HepG2 (cell line): ENCODE results near the gene SERPINA9. TPM values are rescaled to one million over a fixed set of nuclear protein-coding genes. Genes with fewer than 3 reads are reported as not detected.
"Not testable (repeated sequence)": the region's sequence is repeated elsewhere in the genome, so short reads cannot be mapped to it uniquely, and the experiment has no call there.

Source experiments
- ARNT2 ChIP-seq: sonication (generic); formaldehyde crosslinking; IDR thresholded peaks from 2 replicates; pipeline ENCODE4 v1.8.0; 2022; ENCODE audit warnings: mild to moderate bottlenecking, low read depth, missing genetic modification reagents, moderate library complexity
- CREB1 ChIP-seq, 2 experiments: fragments of 450-650 bp in 1 of 2; IDR thresholded peaks; 2 replicates each; pipeline ENCODE4 v1.6.1; 2016 to 2017; ENCODE audit warnings: control low read depth in 1 of 2, mild to moderate bottlenecking in 1 of 2, missing compliant biosample characterization in 1 of 2, missing genetic modification characterization in 1 of 2
- FOXA3 ChIP-seq: IDR thresholded peaks from 2 replicates; pipeline ENCODE4 v1.6.1; 2016; ENCODE audit warnings: missing genetic modification reagents, missing compliant biosample characterization
- GATAD2A ChIP-seq: IDR thresholded peaks from 2 replicates; pipeline ENCODE4 v1.6.1; 2016
- HNF1B ChIP-seq: sonication (generic); formaldehyde crosslinking; IDR thresholded peaks from 2 replicates; pipeline ENCODE4 v1.5.1; 2020; ENCODE audit warnings: mild to moderate bottlenecking, moderate library complexity, missing genetic modification reagents
- IRF2 ChIP-seq: IDR thresholded peaks from 2 replicates; pipeline ENCODE4 v1.6.1; 2018; ENCODE audit warnings: missing genetic modification reagents, missing compliant biosample characterization
- KAT7 ChIP-seq: IDR thresholded peaks from 2 replicates; pipeline ENCODE4 v1.6.1; 2018; ENCODE audit warnings: borderline replicate concordance, missing compliant biosample characterization
- KAT8 ChIP-seq: IDR thresholded peaks from 2 replicates; pipeline ENCODE4 v1.6.1; 2016; ENCODE audit warnings: missing genetic modification reagents, missing compliant biosample characterization
- KDM6A ChIP-seq: IDR thresholded peaks from 2 replicates; pipeline ENCODE4 v1.6.1; 2016; ENCODE audit warnings: low read depth
- NR2F1 ChIP-seq, 2 experiments: fragments of 450-650 bp in 1 of 2; formaldehyde crosslinking in 1 of 2; IDR thresholded peaks; 2 replicates each; pipeline versions ENCODE4 v1.5.0 to v1.6.1; 2016 to 2020; ENCODE audit warnings: mild to moderate bottlenecking in 1 of 2, missing compliant biosample characterization in 1 of 2, missing genetic modification reagents in 1 of 2, moderate library complexity in 1 of 2
- RARA ChIP-seq: IDR thresholded peaks from 2 replicates; pipeline ENCODE4 v1.6.1; 2016; ENCODE audit warnings: missing genetic modification reagents, missing compliant biosample characterization
- RBFOX2 ChIP-seq: fragments of 200-400 bp; formaldehyde crosslinking; IDR thresholded peaks from 2 replicates; pipeline ENCODE4 v1.6.1; 2017; ENCODE audit warnings: low read depth, mild to moderate bottlenecking, low read length
- RXRA ChIP-seq: sonication (generic); formaldehyde crosslinking; IDR thresholded peaks from 2 replicates; pipeline ENCODE4 v1.5.1; 2020; ENCODE audit warnings: missing genetic modification reagents
- SP4 ChIP-seq: sonication (generic); formaldehyde crosslinking; IDR thresholded peaks from 2 replicates; pipeline ENCODE4 v1.8.1; 2023; ENCODE audit warnings: mild to moderate bottlenecking, missing genetic modification reagents
- THAP7 ChIP-seq: sonication (generic); formaldehyde crosslinking; IDR thresholded peaks from 2 replicates; pipeline ENCODE4 v1.8.1; 2023; ENCODE audit warnings: mild to moderate bottlenecking, missing genetic modification reagents
- ZFX ChIP-seq: sonication (generic); formaldehyde crosslinking; IDR thresholded peaks from 2 replicates; pipeline ENCODE4 v1.4.0; 2020; ENCODE audit warnings: mild to moderate bottlenecking, low read depth, missing genetic modification reagents, moderate library complexity
- ZGPAT ChIP-seq: IDR thresholded peaks from 2 replicates; pipeline ENCODE4 v1.6.1; 2016; ENCODE audit warnings: mild to moderate bottlenecking
- ZNF580 ChIP-seq: IDR thresholded peaks from 2 replicates; pipeline ENCODE4 v1.6.1; 2016; ENCODE audit warnings: low read depth, borderline replicate concordance
- ZNF609 ChIP-seq: sonication (generic); formaldehyde crosslinking; IDR thresholded peaks from 2 replicates; pipeline ENCODE4 v1.4.0; 2020; ENCODE audit warnings: mild to moderate bottlenecking, missing genetic modification reagents, borderline replicate concordance
- polyA plus RNA-seq, 8 experiments: library from polyadenylated mRNA; depleted of rRNA in 3 of 8; stranded (reverse) in 7 of 8; unstranded in 1 of 8; fragments of >200 nt; fragmentation: Illumina TruSeq in 4 of 8; extraction: Trizol in 4 of 8; gene quantifications; 2 replicates each; pipeline versions ENCODE4 v1.2.1 to v1.2.3, GENCODE V29; 2011 to 2016; ENCODE audit warnings: low read depth in 4 of 8, missing spikeins in 1 of 8, mixed read lengths in 1 of 8; ENCODE audit not compliant: insufficient read depth in 1 of 8
- total RNA-seq, 5 experiments: library from RNA; depleted of rRNA; stranded (reverse); fragments of >200 nt; fragmentation: Illumina TruSeq; extraction: Trizol; gene quantifications; 2 replicates each; pipeline ENCODE4 v1.2.3, GENCODE V29; 2016; ENCODE audit warnings: low read depth in 1 of 5

SERPINA9 gene
- total and polyA plus RNA-seq, 2 of the 13 experiments (the other 11 are each of a cell fraction or from before 2014, with no cell fraction given), result 0.21 TPM; not detected in 1

- peak; percentile 37; the same call in 1 of the 2 replicates for TF ChIP-seq KAT7 (CRISPR knock-in tag)
- peak; percentile 56 for TF ChIP-seq ZFX (CRISPR knock-in tag)
- TF ChIP-seq IRF2 (CRISPR knock-in tag), result peak; percentile 17; the same call in 1 of the 2 replicates
- peak; percentile 52; the same call in 1 of the 2 replicates for TF ChIP-seq ARNT2 (CRISPR knock-in tag)
- peak; percentile 48 for TF ChIP-seq RBFOX2
- peak; percentile 58; the same call in 1 of the 2 replicates for TF ChIP-seq ZGPAT (CRISPR knock-in tag)
- TF ChIP-seq NR2F1 (CRISPR knock-in tag; IDR thresholded peaks at IDR 0.05), result 0 out of 4 replicates have a peak, but pooled peaks of 1 of the 2 experiments have one; percentile 21
- TF ChIP-seq SP4, result 0 out of 2 replicates have a peak, but pooled peaks have one; percentile 8
- peak; percentile 92 for TF ChIP-seq RARA
- TF ChIP-seq RXRA (CRISPR knock-in tag), result peak; percentile 48; the same call in 1 of the 2 replicates
- peak; percentile 76 for TF ChIP-seq GATAD2A (CRISPR knock-in tag)
- peak; percentile 36; the same call in 1 of the 2 replicates for TF ChIP-seq HNF1B (CRISPR knock-in tag)
- 0 out of 2 replicates have a peak, but pooled peaks have one; percentile 34 for TF ChIP-seq KDM6A (CRISPR knock-in tag)
- peak; percentile 47 for TF ChIP-seq FOXA3 (CRISPR knock-in tag)
- TF ChIP-seq KAT8, result peak; percentile 25; the same call in 1 of the 2 replicates
- TF ChIP-seq THAP7, result peak; percentile 18; the same call in 1 of the 2 replicates
- 0 out of 2 replicates have a peak, but pooled peaks have one; percentile 46 for TF ChIP-seq ZNF609 (CRISPR knock-in tag)
- TF ChIP-seq ZNF580 (CRISPR knock-in tag), result 0 out of 2 replicates have a peak, but pooled peaks have one; percentile 29
- not testable (repeated sequence) for TF ChIP-seq CREB1 (IDR thresholded peaks at IDR 0.05)
- TF ChIP-seq CREB1 (CRISPR knock-in tag; IDR thresholded peaks at IDR 0.05), result peak; percentile 60
These were observed 6.4 kb upstream of the SERPINA9 start (continued) for GRCh38 chr14:94482132-94483070.
